HG03442 (cell line): ENCODE measurements around the gene OXT.
"Not testable (repeated sequence)": the region's sequence is repeated elsewhere in the genome, so short reads cannot be mapped to it uniquely, and the experiment has no call there.

Experiments used
- ATAC-seq: cut with Tn5 transposase; IDR thresholded peaks from one replicate; pipeline ENCODE4 v1.9.1; 2021; ENCODE audit warnings: mild to moderate bottlenecking, moderate library complexity; ENCODE audit not compliant: unreplicated experiment

The OXT gene

DNA sequence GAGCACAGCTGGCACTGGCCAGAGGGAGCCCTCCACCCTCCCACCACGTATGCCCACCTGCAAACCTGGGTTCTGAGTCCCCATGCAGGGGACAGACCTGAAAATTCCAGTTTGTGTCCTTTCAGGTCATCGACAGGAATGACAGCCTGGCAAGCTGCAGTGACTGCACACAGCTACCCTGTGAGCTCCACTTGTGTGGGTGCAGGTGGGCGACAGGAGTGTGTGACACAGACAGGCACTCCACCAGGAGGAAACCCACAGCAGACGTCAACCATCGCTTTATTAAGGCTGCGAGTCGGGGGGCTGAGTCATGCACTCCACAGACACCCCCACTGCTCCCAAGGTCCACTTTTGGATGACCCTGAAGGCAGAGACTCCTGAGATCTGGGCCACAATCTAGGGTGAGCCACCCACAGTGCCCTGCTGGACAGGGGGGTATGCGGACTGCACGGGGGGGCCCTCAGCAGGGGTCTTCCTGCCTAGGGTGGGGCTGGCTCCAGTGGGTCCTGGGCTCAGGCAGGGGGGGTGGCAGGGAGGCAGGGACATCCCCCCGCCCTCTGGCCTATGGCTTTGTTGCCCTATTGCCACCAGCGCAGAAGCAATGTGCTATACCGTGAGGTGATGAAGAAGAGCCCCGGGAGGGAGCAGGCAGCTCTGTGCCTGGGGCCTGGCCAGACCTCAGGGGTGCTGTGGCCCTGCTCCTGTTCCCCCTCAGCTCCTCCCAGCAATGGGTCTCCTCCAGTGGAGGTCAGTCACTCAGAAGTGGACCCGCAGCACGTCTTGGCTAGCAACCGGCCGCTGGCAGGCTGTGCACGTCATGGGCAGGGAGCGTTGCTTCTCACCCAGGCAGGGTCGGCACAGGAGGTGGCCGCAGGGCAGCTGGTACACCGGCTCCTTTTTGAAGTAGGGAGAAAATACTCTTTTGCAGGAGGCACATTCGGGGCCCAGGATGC is 38.2 kb downstream of the OXT start:
- ATAC-seq: no peak

DNA sequence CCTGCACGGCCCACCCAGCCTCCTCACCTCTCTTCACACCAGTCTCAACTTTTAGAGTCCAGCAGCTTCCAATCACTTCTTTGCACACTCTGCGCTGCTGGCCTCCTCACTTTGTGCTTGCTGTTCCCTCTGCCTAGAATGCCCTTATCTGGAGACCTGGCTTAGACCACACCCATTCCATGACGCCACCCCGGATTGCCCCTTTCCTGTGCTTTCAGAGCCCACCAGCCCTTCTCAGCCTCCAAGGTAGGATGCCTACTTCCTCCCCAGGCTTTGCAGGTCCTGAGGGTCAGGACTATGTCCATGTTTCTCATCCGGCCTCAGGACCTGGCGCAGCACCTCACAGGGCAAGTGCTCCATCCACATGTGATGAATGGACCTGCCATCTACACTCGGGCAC is 40.1 kb downstream of the OXT start:
- ATAC-seq: no peak

DNA sequence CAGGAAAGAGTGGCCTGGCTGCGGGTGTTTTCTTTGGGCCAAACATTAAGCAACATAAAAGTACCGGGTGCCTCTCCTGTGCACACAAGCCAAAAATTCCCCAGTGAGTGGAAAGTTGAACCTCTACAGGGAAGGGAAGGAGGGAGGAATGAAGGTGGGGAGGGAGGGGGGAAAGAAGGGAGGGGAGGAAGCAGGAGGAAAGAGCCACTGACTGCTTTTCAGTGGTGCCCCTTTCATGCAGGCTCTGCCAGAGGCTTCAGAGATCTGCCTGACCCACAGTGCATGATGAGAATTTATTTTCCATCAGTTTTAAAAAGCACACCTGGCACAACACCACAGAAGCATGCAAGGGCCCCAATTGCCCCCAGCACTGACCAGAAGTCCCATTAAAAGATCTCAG is 40.6 kb downstream of the OXT start:
- no peak for ATAC-seq

DNA sequence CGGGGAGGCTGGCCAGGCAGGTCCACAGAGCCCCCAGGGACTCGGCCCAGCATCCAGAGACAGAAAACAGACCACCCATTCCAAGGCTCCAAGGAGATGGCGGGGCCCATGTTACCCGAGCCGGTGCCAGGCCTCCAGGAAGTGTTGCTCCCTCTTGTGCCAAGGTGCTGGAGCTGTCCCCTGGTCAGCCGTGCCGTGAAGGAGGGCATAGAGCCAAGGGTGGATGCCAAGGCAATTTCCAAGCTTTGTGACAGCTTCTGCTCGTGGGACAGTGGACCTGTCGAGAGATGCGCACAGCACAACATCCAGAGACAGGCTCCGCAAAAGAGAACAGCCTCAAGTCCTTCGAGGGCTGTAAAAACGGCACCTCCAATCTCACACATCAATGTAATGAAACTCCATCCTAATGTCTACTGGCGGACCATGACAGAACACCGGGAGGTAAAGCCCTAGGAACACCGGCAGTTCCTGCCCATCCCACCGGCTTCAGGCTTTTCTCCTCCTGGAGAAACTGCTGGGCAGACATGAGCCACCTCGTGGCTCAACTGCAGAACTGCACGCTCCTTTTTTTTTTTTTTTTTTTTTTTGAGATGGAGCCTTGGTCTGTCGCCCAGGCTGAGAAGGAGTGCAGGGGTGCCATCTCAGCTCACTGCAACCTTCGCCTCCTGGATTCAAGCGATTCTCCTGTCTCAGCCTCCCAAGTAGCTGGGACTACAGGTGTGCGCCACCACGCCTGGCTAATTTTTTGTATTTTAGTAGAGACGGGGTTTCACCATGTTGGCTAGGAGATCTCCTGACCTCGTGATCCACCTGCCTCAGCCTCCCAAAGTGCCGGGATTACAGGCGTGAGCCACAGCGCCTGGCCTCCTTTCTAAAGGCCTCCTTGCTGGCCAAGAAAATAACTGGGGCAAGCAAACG is 44.0 kb downstream of the OXT start:
- no peak for ATAC-seq

DNA sequence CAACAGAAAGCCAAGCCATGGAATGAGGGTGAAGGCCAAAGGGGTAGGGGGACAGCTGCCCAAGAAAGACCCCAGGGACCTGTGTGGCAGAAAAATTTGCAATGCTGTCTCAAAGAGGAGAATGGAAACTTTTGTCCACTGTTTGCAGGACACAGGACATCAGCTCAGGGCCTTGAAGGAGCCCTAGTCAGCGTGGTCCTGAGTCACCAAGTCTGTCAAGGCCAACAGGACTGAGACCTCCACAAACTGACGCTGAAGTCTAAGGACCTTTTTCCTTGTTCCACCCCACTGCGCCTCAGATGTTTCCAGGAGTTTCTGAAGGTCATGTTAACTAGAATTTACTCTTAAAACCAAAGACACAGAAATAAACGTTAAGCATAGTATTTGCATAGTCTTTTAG is 44.9 kb downstream of the OXT start:
- ATAC-seq: no peak

DNA sequence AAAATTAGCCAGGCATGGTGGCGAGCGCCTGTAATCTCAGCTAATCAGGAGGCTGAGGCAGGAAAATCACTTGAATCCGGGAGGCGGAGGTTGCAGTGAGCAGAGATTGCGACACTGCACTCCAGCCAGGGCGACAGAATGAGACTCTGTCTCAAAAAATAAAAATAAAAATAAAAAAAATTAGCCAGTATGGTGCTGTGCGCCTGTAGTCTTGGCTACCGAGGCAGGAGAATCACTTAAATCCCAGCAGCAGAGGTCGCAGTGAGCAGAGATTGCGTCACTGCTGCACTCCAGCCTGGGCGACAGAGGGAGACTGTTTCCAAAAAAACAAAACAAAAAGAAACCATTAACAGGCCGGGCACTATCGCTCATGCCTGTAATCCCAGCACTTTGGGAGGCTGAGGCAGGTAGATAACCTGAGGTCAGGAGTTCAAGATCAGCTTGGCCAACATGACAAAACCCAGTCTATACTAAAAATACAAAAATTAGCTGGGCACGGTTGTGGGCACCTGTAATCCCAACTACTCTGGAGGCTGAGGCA is 46.5 kb downstream of the OXT start:
- not testable (repeated sequence) for ATAC-seq

DNA sequence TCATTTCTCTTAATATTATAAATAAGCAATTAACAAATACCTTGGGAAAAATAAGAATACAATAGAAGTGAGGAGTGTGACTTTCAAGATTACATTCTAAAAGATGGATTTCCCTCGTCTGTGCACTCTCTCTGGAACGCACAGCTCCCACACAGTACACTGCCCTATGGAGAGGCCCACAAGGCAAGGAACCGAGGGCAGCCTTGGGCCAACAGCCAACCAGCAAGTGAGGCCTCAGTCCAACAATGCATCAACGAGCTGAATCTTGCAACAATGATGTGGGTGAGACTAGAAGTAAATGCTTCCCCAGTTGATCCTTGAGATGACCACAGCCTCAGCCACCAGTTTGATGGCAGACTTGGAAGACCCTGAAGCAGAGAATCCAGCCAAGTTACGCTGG is 47.6 kb downstream of the OXT start:
- ATAC-seq: no peak

DNA sequence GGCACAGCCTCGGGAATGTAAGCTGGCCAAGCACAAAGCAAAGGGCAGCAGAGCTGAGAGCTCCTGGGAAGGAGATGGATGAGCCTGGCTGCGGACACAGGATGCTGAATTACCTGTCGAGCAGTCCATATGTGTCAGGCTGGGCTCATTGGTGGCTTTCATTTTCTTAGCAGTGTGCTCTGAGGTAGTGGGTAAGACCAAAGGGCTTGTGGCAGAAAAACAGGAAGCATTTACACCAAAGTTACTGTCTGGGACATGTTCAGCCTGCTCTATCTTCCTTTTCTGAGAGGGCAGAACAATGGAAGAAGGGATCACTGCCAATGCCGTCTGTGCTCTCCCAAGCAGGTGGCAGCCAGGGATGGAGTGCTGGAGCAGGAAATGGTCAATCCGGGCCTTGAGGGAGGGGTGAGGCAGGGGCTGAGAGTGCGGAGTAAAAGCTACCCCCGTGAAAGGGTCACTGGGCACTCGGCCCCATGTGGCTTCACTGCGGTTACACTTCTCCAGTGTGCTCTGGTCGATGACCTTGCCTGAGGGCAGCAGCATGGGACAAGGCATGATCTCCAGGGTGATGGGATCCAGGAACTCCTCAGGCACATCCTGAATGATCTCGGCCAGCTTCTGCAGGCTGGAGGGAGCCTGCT is 50.0 kb downstream of the OXT start:
- no peak for ATAC-seq
